ENCODE measurements around the gene LRCH1. TPM values are rescaled to one million over a fixed set of nuclear protein-coding genes. Genes with fewer than 3 reads are reported as not detected.
A peak's percentile ranks its signal among the peaks of the same experiment; 100 is the strongest.

LRCH1 gene
- total and polyA plus RNA-seq, 2 of the 13 experiments (the other 11 are each of a cell fraction or from before 2014, with no cell fraction given), result 4.1 to 12.6 TPM

- no peak for TF ChIP-seq ZNF3 (CRISPR knock-in tag; IDR thresholded peaks at IDR 0.05)
These were observed 112.9 kb downstream of the LRCH1 start (continued) for GRCh38 chr13:46665633-46666482.

GRCh38 chr13:46666727-46667456 lies 113.9 kb downstream of the LRCH1 start:
- 92% methylated on average over 3 of the region's 3 CpGs for WGBS (ENCODE audit: low lambda C conversion rate)
- FAIRE-seq (no peak), ATAC-seq (no peak; the same call in 2 of the 3 replicates), DNase-seq (ENCODE audit: low spot score) (no peak)
- peaks cover 9 to 15% of the 10 kb centered on the region in 2 experiments; a peak in 3 of 5 replicates for H3K36me3 ChIP-seq (replicated peaks in 1 of 2; ENCODE audit: control insufficient read depth in 1 of 2, insufficient read depth in 2 of 2, low read length in 2 of 2)
- no peak overlapping the region for H3K9ac ChIP-seq (ENCODE audit: insufficient read depth, low read depth, low read length)
- in situ Hi-C loops (cut with HindIII; ENCODE audit: extremely low pct_ligation_motif_present, low pct_unique_long_range_greater_than_20kb) (no loop called here), intact Hi-C loops (cut with micrococcal nuclease; ENCODE audit: unreplicated experiment) (no loop called here)
- no peaks in the 10 kb centered on the region for H3K27me3 ChIP-seq (ENCODE audit: control insufficient read depth in 1 of 2, insufficient read depth in 2 of 2, low read length in 2 of 2)
- H2AFZ ChIP-seq (ENCODE audit: low read length), result no peak overlapping the region
- H3K4me2 ChIP-seq (ENCODE audit: low read depth, low read length), result no peak overlapping the region
- peaks cover 53% of the 10 kb centered on the region for H3K4me1 ChIP-seq (ENCODE audit: insufficient read depth, low read length)
- ChIA-PET POLR2A (interaction anchor here (1.3 to 1.7 kb wide), 2 partner anchors 18 to 56 kb away, joined by 5 to 9 read pairs; no protein-coding TSS in a partner anchor), CTCF (ENCODE audit: low intra/inter-chr PET ratio, low total read pairs) (no interaction called here)
- no peaks in the 10 kb centered on the region for H3K9me3 ChIP-seq (ENCODE audit: low read length)
- H3K79me2 ChIP-seq (ENCODE audit: insufficient read depth, low read length), result peaks cover 29% of the 10 kb centered on the region
- H4K20me1 ChIP-seq (ENCODE audit: insufficient read depth, low read length), result no peaks in the 10 kb centered on the region
- no peak overlapping the region; a peak in 1 of 6 replicates for H3K4me3 ChIP-seq (replicated peaks in 1 of 3; ENCODE audit: insufficient read depth in 1 of 3, low read depth in 2 of 3, low read length in 3 of 3)
- peak overlapping the region; percentile 75 for H3K27ac ChIP-seq (ENCODE audit: extremely low read length, insufficient read depth, low read length)
- BruUV-seq (replicated peaks), result no TSS peak
- TF ChIP-seq HMG20B (CRISPR knock-in tag; conservative IDR thresholded peaks at IDR 0.05) (no peak), ZNF230 (CRISPR knock-in tag; IDR thresholded peaks at IDR 0.05) (no peak), ZNF30 (CRISPR knock-in tag; IDR thresholded peaks at IDR 0.05) (no peak), SNAPC2 (CRISPR knock-in tag; IDR thresholded peaks at IDR 0.05) (no peak), NBN (conservative IDR thresholded peaks at IDR 0.05) (no peak), SNRNP70 (IDR thresholded peaks at IDR 0.05; ENCODE audit: low read depth, low read length) (no peak), ATRX (CRISPR knock-in tag; IDR thresholded peaks at IDR 0.05; ENCODE audit: borderline replicate concordance) (no peak), CEBPB (IDR thresholded peaks at IDR 0.05; ENCODE audit: borderline replicate concordance, low read depth, low read length) (no peak), SIN3B (IDR thresholded peaks at IDR 0.05; ENCODE audit: low read length) (no peak), HOMEZ (CRISPR knock-in tag; IDR thresholded peaks at IDR 0.05; ENCODE audit: low read depth) (no peak), PATZ1 (CRISPR knock-in tag; IDR thresholded peaks at IDR 0.05) (no peak), IKZF5 (CRISPR knock-in tag; IDR thresholded peaks at IDR 0.05) (no peak), DDIT3 (CRISPR knock-in tag; IDR thresholded peaks at IDR 0.05) (no peak), ZEB1 (IDR thresholded peaks at IDR 0.05; ENCODE audit: insufficient replicate concordance, low read depth) (no peak), PRMT3 (CRISPR knock-in tag; IDR thresholded peaks at IDR 0.05; ENCODE audit: borderline replicate concordance, low read depth) (no peak)

Measured in HepG2 (cell line).